ENCODE measurements around the gene GCH1. TPM values are rescaled to one million over a fixed set of nuclear protein-coding genes. Genes with fewer than 3 reads are reported as not detected.

Gene GCH1
- total RNA-seq, 4 donors from 2014 or later, result 9.5 to 14.3 (median 12.1) TPM

- no peaks in the 10 kb centered on the region for H3K27me3 ChIP-seq
- H3K36me3 ChIP-seq, result no peaks in the 10 kb centered on the region
- H3K4me3 ChIP-seq, result no peak overlapping the region
- 68% methylated on average over 9 of the region's 9 CpGs for WGBS
- no peak for TF ChIP-seq EP300 (IDR thresholded peaks at IDR 0.05)
- TF ChIP-seq POLR2A (IDR thresholded peaks at IDR 0.05), result no peak
- TF ChIP-seq CTCF (IDR thresholded peaks at IDR 0.05), result no peak
- TF ChIP-seq POLR2AphosphoS5 (IDR thresholded peaks at IDR 0.05), result no peak
- DNase-seq (ENCODE audit: low spot score in 2 of 2), result no peak
- H3K4me1 ChIP-seq, result no peaks in the 10 kb centered on the region
- no peaks in the 10 kb centered on the region for H3K9me3 ChIP-seq
- H3K27ac ChIP-seq, result no peak overlapping the region
Observed at GRCh38 chr14:54798465-54799124, 104.0 kb downstream of the GCH1 start.

DNA sequence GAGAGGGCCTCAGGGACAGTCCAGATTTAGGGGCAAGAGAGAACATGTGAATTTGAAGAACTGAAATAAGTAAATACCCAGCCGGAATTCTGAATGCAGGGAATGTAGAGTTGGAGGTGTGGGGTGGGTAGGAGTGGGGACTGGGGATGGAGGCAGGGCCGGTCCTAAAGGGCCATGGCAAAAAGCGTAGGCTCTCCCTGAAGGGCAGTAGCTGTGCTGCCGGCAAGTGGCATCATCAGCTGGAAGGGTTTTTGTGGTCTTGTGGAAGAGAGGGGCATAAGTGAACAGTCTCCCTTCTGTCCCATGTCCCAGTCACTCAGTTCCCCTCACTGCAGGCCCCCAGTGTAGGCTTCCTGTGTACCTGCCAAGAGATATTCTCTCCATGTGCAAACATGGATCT, 104.6 kb downstream of the GCH1 start:
- no peak for DNase-seq (ENCODE audit: low spot score in 2 of 2)
- WGBS, result 47% methylated on average over 4 of the region's 4 CpGs
- H3K4me1 ChIP-seq, result no peaks in the 10 kb centered on the region
- H3K9me3 ChIP-seq, result no peaks in the 10 kb centered on the region
- H3K36me3 ChIP-seq, result no peaks in the 10 kb centered on the region
- no peak overlapping the region for H3K4me3 ChIP-seq
- no peak overlapping the region for H3K27ac ChIP-seq
- H3K27me3 ChIP-seq, result no peaks in the 10 kb centered on the region
- TF ChIP-seq POLR2A (IDR thresholded peaks at IDR 0.05), result no peak
- TF ChIP-seq EP300 (IDR thresholded peaks at IDR 0.05), result no peak
- TF ChIP-seq CTCF (IDR thresholded peaks at IDR 0.05), result no peak
- TF ChIP-seq POLR2AphosphoS5 (IDR thresholded peaks at IDR 0.05), result no peak

DNA sequence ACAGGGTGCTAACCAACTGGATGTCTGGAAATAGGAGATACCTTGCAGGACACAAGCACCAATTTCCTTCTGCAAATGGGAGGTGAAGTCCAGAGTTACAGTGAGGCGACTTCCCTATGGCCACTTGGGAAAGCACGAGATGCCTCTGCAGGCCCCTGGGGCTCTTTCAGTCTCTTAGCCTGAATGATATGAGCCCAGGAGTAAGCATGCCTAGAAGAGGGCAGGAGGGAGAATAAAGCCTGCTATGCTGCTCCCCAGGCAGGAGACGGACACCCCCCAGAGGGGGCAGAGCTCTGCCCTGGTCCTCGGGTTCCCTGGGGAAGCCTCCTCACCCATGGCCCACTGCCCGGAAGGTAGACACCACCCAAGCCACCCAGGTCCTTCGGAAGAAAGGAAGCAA, 105.1 kb downstream of the GCH1 start:
- H3K36me3 ChIP-seq, result no peaks in the 10 kb centered on the region
- no peaks in the 10 kb centered on the region for H3K4me1 ChIP-seq
- H3K27me3 ChIP-seq, result no peaks in the 10 kb centered on the region
- no peaks in the 10 kb centered on the region for H3K9me3 ChIP-seq
- H3K4me3 ChIP-seq, result no peak overlapping the region
- no peak for DNase-seq (ENCODE audit: low spot score in 2 of 2)
- no peak overlapping the region for H3K27ac ChIP-seq
- WGBS, result 51% methylated on average over 6 of the region's 6 CpGs
- no peak for TF ChIP-seq POLR2AphosphoS5 (IDR thresholded peaks at IDR 0.05)
- no peak for TF ChIP-seq POLR2A (IDR thresholded peaks at IDR 0.05)
- TF ChIP-seq EP300 (IDR thresholded peaks at IDR 0.05), result no peak
- TF ChIP-seq CTCF (IDR thresholded peaks at IDR 0.05), result no peak

GRCh38 chr14:54796961-54797360, 105.7 kb downstream of the GCH1 start:
- Histone ChIP-seq H3K27ac (no peak overlapping the region), H3K4me3 (no peak overlapping the region), H3K4me1 (no peaks in the 10 kb centered on the region), H3K36me3 (peaks cover 2% of the 10 kb centered on the region), H3K9me3 (no peaks in the 10 kb centered on the region), H3K27me3 (no peaks in the 10 kb centered on the region)
- TF ChIP-seq CTCF (IDR thresholded peaks at IDR 0.05), result no peak
- no peak for TF ChIP-seq POLR2AphosphoS5 (IDR thresholded peaks at IDR 0.05)
- no peak for TF ChIP-seq EP300 (IDR thresholded peaks at IDR 0.05)
- TF ChIP-seq POLR2A (IDR thresholded peaks at IDR 0.05), result no peak
- no peak for DNase-seq (ENCODE audit: low spot score in 2 of 2)

- Histone ChIP-seq H3K4me1 (no peaks in the 10 kb centered on the region), H3K9me3 (no peaks in the 10 kb centered on the region), H3K36me3 (peaks cover 6% of the 10 kb centered on the region), H3K27ac (no peak overlapping the region), H3K4me3 (no peak overlapping the region), H3K27me3 (no peaks in the 10 kb centered on the region)
- 95% methylated on average over 3 of the region's 3 CpGs for WGBS
- DNase-seq (ENCODE audit: low spot score in 2 of 2), result no peak
- TF ChIP-seq EP300 (IDR thresholded peaks at IDR 0.05) (no peak), POLR2AphosphoS5 (IDR thresholded peaks at IDR 0.05) (no peak), CTCF (IDR thresholded peaks at IDR 0.05) (no peak), POLR2A (IDR thresholded peaks at IDR 0.05) (no peak)
Observed at GRCh38 chr14:54794796-54795195, 107.8 kb downstream of the GCH1 start.

All from suprapubic skin (tissue), 4 donors.